ENCODE measurements around the gene ZSCAN10. TPM values are rescaled to one million over a fixed set of nuclear protein-coding genes. Genes with fewer than 3 reads are reported as not detected.

Gene ZSCAN10
- total and polyA plus RNA-seq, 4 donors = not detected

GRCh38 chr16:3066440-3066748, 32.7 kb downstream of the ZSCAN10 start:
- no peak for DNase-seq (ENCODE audit: low read depth in 4 of 6, low spot score in 6 of 6)
- H3K4me3 ChIP-seq (ENCODE audit: low read depth, low read length) = no peak overlapping the region
- H3K9me3 ChIP-seq (ENCODE audit: control insufficient read depth, insufficient read depth, low read length) = no peaks in the 10 kb centered on the region
- H3K27me3 ChIP-seq (ENCODE audit: control insufficient read depth, insufficient read depth, low read length) = no peaks in the 10 kb centered on the region
- WGBS (ENCODE audit: insufficient coverage) = 86% methylated on average over 6 of the region's 7 CpGs
- H3K36me3 ChIP-seq (ENCODE audit: control insufficient read depth, insufficient read depth, low read length) = no peaks in the 10 kb centered on the region
- no peak overlapping the region for H3K27ac ChIP-seq (ENCODE audit: low read depth, low read length)
- H3K4me1 ChIP-seq (ENCODE audit: control insufficient read depth, insufficient read depth, low read length) = peaks cover 4% of the 10 kb centered on the region

- H3K4me3 ChIP-seq (ENCODE audit: low read depth, low read length) = no peak overlapping the region
- no peaks in the 10 kb centered on the region for H3K9me3 ChIP-seq (ENCODE audit: control insufficient read depth, insufficient read depth, low read length)
- WGBS (ENCODE audit: insufficient coverage) = 84% methylated on average over 25 of the region's 26 CpGs
- H3K27ac ChIP-seq (ENCODE audit: low read depth, low read length) = no peak overlapping the region
- H3K36me3 ChIP-seq (ENCODE audit: control insufficient read depth, insufficient read depth, low read length) = no peaks in the 10 kb centered on the region
- peaks cover 4% of the 10 kb centered on the region for H3K4me1 ChIP-seq (ENCODE audit: control insufficient read depth, insufficient read depth, low read length)
- H3K27me3 ChIP-seq (ENCODE audit: control insufficient read depth, insufficient read depth, low read length) = no peaks in the 10 kb centered on the region
- DNase-seq (ENCODE audit: low read depth in 4 of 6, low spot score in 6 of 6) = no peak
These were observed 33.2 kb downstream of the ZSCAN10 start for GRCh38 chr16:3065742-3066439.

GRCh38 chr16:3065069-3065741, 33.9 kb downstream of the ZSCAN10 start, which contains the start of gene IL32:
Gene IL32, plus strand, starts transcription at chr16:3065640. Its CDS starts 172 bp downstream, at chr16:3065812.
- DNase-seq (ENCODE audit: low read depth in 4 of 6, low spot score in 6 of 6) = peak in 1 of 6 donors; percentile 34
- H3K27me3 ChIP-seq (ENCODE audit: control insufficient read depth, insufficient read depth, low read length) = no peaks in the 10 kb centered on the region
- peaks cover 4% of the 10 kb centered on the region for H3K4me1 ChIP-seq (ENCODE audit: control insufficient read depth, insufficient read depth, low read length)
- no peak within 1 kb of the TSS for H3K4me3 ChIP-seq (ENCODE audit: low read depth, low read length)
- WGBS (ENCODE audit: insufficient coverage) = 75% methylated on average over 9 of the region's 13 CpGs
- H3K36me3 ChIP-seq (ENCODE audit: control insufficient read depth, insufficient read depth, low read length) = no peaks in the 10 kb centered on the region
- H3K9me3 ChIP-seq (ENCODE audit: control insufficient read depth, insufficient read depth, low read length) = no peaks in the 10 kb centered on the region
- no peak within 1 kb of the TSS for H3K27ac ChIP-seq (ENCODE audit: low read depth, low read length)

GRCh38 chr16:3063625-3064386, 35.3 kb downstream of the ZSCAN10 start:
- DNase-seq (ENCODE audit: low read depth in 4 of 6, low spot score in 6 of 6) = no peak
- no peaks in the 10 kb centered on the region for H3K27me3 ChIP-seq (ENCODE audit: control insufficient read depth, insufficient read depth, low read length)
- H3K4me3 ChIP-seq (ENCODE audit: low read depth, low read length) = no peak overlapping the region
- peaks cover 10% of the 10 kb centered on the region for H3K4me1 ChIP-seq (ENCODE audit: control insufficient read depth, insufficient read depth, low read length)
- no peaks in the 10 kb centered on the region for H3K36me3 ChIP-seq (ENCODE audit: control insufficient read depth, insufficient read depth, low read length)
- no peaks in the 10 kb centered on the region for H3K9me3 ChIP-seq (ENCODE audit: control insufficient read depth, insufficient read depth, low read length)
- 84% methylated on average over 5 of the region's 8 CpGs for WGBS (ENCODE audit: insufficient coverage)
- H3K27ac ChIP-seq (ENCODE audit: low read depth, low read length) = no peak overlapping the region

- 100% methylated on average over 2 of the region's 6 CpGs for WGBS (ENCODE audit: insufficient coverage)
- H3K4me1 ChIP-seq (ENCODE audit: control insufficient read depth, insufficient read depth, low read length) = peaks cover 21% of the 10 kb centered on the region
- DNase-seq (ENCODE audit: low read depth in 4 of 6, low spot score in 6 of 6) = no peak
These were observed 36.5 kb downstream of the ZSCAN10 start for GRCh38 chr16:3062553-3062952.

GRCh38 chr16:3060339-3061127, 38.6 kb downstream of the ZSCAN10 start:
- Histone ChIP-seq H3K4me3 (ENCODE audit: low read depth, low read length) (no peak overlapping the region), H3K27me3 (ENCODE audit: control insufficient read depth, insufficient read depth, low read length) (no peaks in the 10 kb centered on the region), H3K36me3 (ENCODE audit: control insufficient read depth, insufficient read depth, low read length) (peaks cover 16% of the 10 kb centered on the region), H3K9me3 (ENCODE audit: control insufficient read depth, insufficient read depth, low read length) (no peaks in the 10 kb centered on the region), H3K27ac (ENCODE audit: low read depth, low read length) (no peak overlapping the region), H3K4me1 (ENCODE audit: control insufficient read depth, insufficient read depth, low read length) (peaks cover 22% of the 10 kb centered on the region)
- no peak for DNase-seq (ENCODE audit: low read depth in 4 of 6, low spot score in 6 of 6)
- WGBS (ENCODE audit: insufficient coverage) = 88% methylated on average over 10 of the region's 14 CpGs

More at GRCh38 chr16:3062553-3062952, 36.5 kb downstream of the ZSCAN10 start:
- Histone ChIP-seq H3K9me3 (ENCODE audit: control insufficient read depth, insufficient read depth, low read length) (no peaks in the 10 kb centered on the region), H3K36me3 (ENCODE audit: control insufficient read depth, insufficient read depth, low read length) (no peaks in the 10 kb centered on the region), H3K27ac (ENCODE audit: low read depth, low read length) (no peak overlapping the region), H3K27me3 (ENCODE audit: control insufficient read depth, insufficient read depth, low read length) (no peaks in the 10 kb centered on the region), H3K4me3 (ENCODE audit: low read depth, low read length) (no peak overlapping the region)

GRCh38 chr16:3059723-3060242, 39.3 kb downstream of the ZSCAN10 start:
- Histone ChIP-seq H3K36me3 (ENCODE audit: control insufficient read depth, insufficient read depth, low read length) (peaks cover 20% of the 10 kb centered on the region), H3K27ac (ENCODE audit: low read depth, low read length) (peak overlapping the region; percentile 52), H3K9me3 (ENCODE audit: control insufficient read depth, insufficient read depth, low read length) (no peaks in the 10 kb centered on the region), H3K4me3 (ENCODE audit: low read depth, low read length) (peak overlapping the region; percentile 63), H3K27me3 (ENCODE audit: control insufficient read depth, insufficient read depth, low read length) (no peaks in the 10 kb centered on the region), H3K4me1 (ENCODE audit: control insufficient read depth, insufficient read depth, low read length) (peaks cover 22% of the 10 kb centered on the region)
- 73% methylated on average over 3 of the region's 9 CpGs for WGBS (ENCODE audit: insufficient coverage)
- no peak for DNase-seq (ENCODE audit: low read depth in 4 of 6, low spot score in 6 of 6)

- H3K4me1 ChIP-seq (ENCODE audit: control insufficient read depth, insufficient read depth, low read length) = peaks cover 22% of the 10 kb centered on the region
- peak overlapping the region; percentile 52 for H3K27ac ChIP-seq (ENCODE audit: low read depth, low read length)
- under 1% methylated on average over 64 of the region's 67 CpGs for WGBS (ENCODE audit: insufficient coverage)
These were observed 39.9 kb downstream of the ZSCAN10 start for GRCh38 chr16:3059041-3059722.

More at GRCh38 chr16:3059041-3059722, 39.9 kb downstream of the ZSCAN10 start:
- H3K36me3 ChIP-seq (ENCODE audit: control insufficient read depth, insufficient read depth, low read length) = peaks cover 23% of the 10 kb centered on the region
- H3K4me3 ChIP-seq (ENCODE audit: low read depth, low read length) = peak overlapping the region; percentile 69
- H3K27me3 ChIP-seq (ENCODE audit: control insufficient read depth, insufficient read depth, low read length) = no peaks in the 10 kb centered on the region
- H3K9me3 ChIP-seq (ENCODE audit: control insufficient read depth, insufficient read depth, low read length) = no peaks in the 10 kb centered on the region
- DNase-seq (ENCODE audit: low read depth in 4 of 6, low spot score in 6 of 6) = peak; percentile 54 to 96 (median 83)
